ENCODE results near the gene CAMSAP1. TPM values are rescaled to one million over a fixed set of nuclear protein-coding genes. Genes with fewer than 3 reads are reported as not detected.

CAMSAP1 gene
- total and polyA plus RNA-seq, 2 of the 4 experiments (the other 2 are of a cell fraction) = 8.2 to 19.5 TPM

GRCh38 chr9:135930446-135931345 is 23.4 kb upstream of the CAMSAP1 start:
- Histone ChIP-seq H3K36me3 (ENCODE audit: control insufficient read depth, insufficient read depth, low read length) (peaks cover 33% of the 10 kb centered on the region), H3K4ac (ENCODE audit: low read depth, low read length) (no peak overlapping the region), H3K56ac (ENCODE audit: extremely low read depth, insufficient read depth, low read length) (no peak overlapping the region), H3K9me1 (ENCODE audit: insufficient read depth, low read length) (peaks cover 5% of the 10 kb centered on the region; the same call in 1 of the 2 replicates), H3K27ac (ENCODE audit: insufficient read depth, low read length) (no peak overlapping the region), H3K4me1 (ENCODE audit: control insufficient read depth, insufficient read depth, low read length) (no peaks in the 10 kb centered on the region), H3K4me3 (ENCODE audit: insufficient read depth, low read depth, low read length) (no peak overlapping the region), H2AK9ac (replicated peaks; ENCODE audit: low read depth, low read length, poor library complexity) (peak overlapping the region; percentile 65), H4K91ac (ENCODE audit: insufficient read depth, low read depth, low read length) (no peak overlapping the region), H3K14ac (replicated peaks; ENCODE audit: low read depth, low read length) (no peak overlapping the region), H3K9me3 (ENCODE audit: control insufficient read depth, insufficient read depth, low read length) (no peaks in the 10 kb centered on the region), H2AFZ (replicated peaks; ENCODE audit: low read length, poor library complexity) (no peak overlapping the region), H2BK15ac (ENCODE audit: low read depth, low read length) (no peak overlapping the region), H3K79me1 (ENCODE audit: low read depth in 1 of 2, low read length in 2 of 2) (peaks cover 0 to 8% of the 10 kb centered on the region in 2 experiments; a peak in 1 of 4 replicates), H2BK5ac (ENCODE audit: low read depth, low read length, poor library complexity, severe bottlenecking) (no peak overlapping the region), H2BK120ac (ENCODE audit: low read depth, low read length) (no peak overlapping the region), H4K8ac (ENCODE audit: low read depth in 2 of 2, low read length in 2 of 2) (no peak overlapping the region), H2BK20ac (ENCODE audit: low read depth, low read length) (no peak overlapping the region), H4K20me1 (ENCODE audit: insufficient read depth, low read length) (peaks cover 8% of the 10 kb centered on the region), H3K4me2 (ENCODE audit: low read depth, low read length) (no peak overlapping the region), H3K23ac (ENCODE audit: low read depth, low read length) (no peak overlapping the region), H3K27me3 (ENCODE audit: control insufficient read depth, insufficient read depth, low read length) (no peaks in the 10 kb centered on the region), H3K9ac (ENCODE audit: low read depth, low read length) (no peak overlapping the region), H2AK5ac (ENCODE audit: low read depth, low read length) (no peak overlapping the region), H3K18ac (ENCODE audit: low read depth, low read length) (no peak overlapping the region), H4K5ac (ENCODE audit: low read depth, low read length) (no peak overlapping the region)
- ChIA-PET POLR2A (ENCODE audit: unreplicated experiment) (no interaction called here), CTCF (no interaction called here)
- WGBS, 2 experiments (ENCODE audit: extremely low coverage in 2 of 2, insufficient read length in 1 of 2) = 86% methylated on average over 15 of the region's 33 CpGs; no CpG with 5 or more reads in 1 of the 2 experiments
- in situ Hi-C loops (cut with MboI; ENCODE audit: low sequenced_read_pairs) = loop anchor here (25.0 kb wide), 1 partner anchor 318 kb away; a partner anchor contains a TSS
- dilution Hi-C loops (cut with HindIII; ENCODE audit: low sequenced_read_pairs, unreplicated experiment) = no loop called here
- intact Hi-C loops (cut with micrococcal nuclease) = no loop called here
- TF ChIP-seq ELK1 (IDR thresholded peaks at IDR 0.05; ENCODE audit: borderline replicate concordance, low read depth, low read length) (no peak), CEBPB (IDR thresholded peaks at IDR 0.05; ENCODE audit: low read depth, low read length) (no peak), RAD21 (IDR thresholded peaks at IDR 0.05; ENCODE audit: low read length) (no peak), POLR2A (IDR thresholded peaks at IDR 0.05; ENCODE audit: low read depth, low read length) (no peak), CHD1 (IDR thresholded peaks at IDR 0.05; ENCODE audit: low read depth, low read length) (no peak), FOS (IDR thresholded peaks at IDR 0.05; ENCODE audit: low read depth, low read length) (no peak), BHLHE40 (IDR thresholded peaks at IDR 0.05; ENCODE audit: low read depth, low read length) (no peak), RCOR1 (IDR thresholded peaks at IDR 0.05; ENCODE audit: insufficient replicate concordance, low read length) (no peak), SMC3 (IDR thresholded peaks at IDR 0.05; ENCODE audit: low read depth, low read length) (no peak), MAZ (IDR thresholded peaks at IDR 0.05; ENCODE audit: borderline replicate concordance, low read depth, low read length) (no peak), RFX5 (IDR thresholded peaks at IDR 0.05; ENCODE audit: low read depth, low read length) (no peak)
- BruUV-seq (replicated peaks) = no TSS peak
- ATAC-seq (ENCODE audit: low read depth) (no peak), DNase-seq (no peak)

All from IMR-90 (cell line).